Glomerular endothelial cell (primary cell): ENCODE data around the gene OXCT1. TPM values are rescaled to one million over a fixed set of nuclear protein-coding genes. Genes with fewer than 3 reads are reported as not detected.
"Not testable (repeated sequence)": the region's sequence is repeated elsewhere in the genome, so short reads cannot be mapped to it uniquely, and the experiment has no call there.

Experiments used
- DNase-seq: peaks from one replicate; pipeline ENCODE4 v3.0.0-alpha.2; 2011; ENCODE audit warnings: low read depth, low spot score; ENCODE audit errors: extremely low read depth
- total RNA-seq: library from RNA; depleted of rRNA; stranded (reverse); fragments of >200 nt; gene quantifications from 2 replicates; pipeline ENCODE4 v1.2.3, GENCODE V29; 2015

The OXCT1 gene
- total RNA-seq, 1 donor from 2014 or later, result 14.1 TPM

DNA sequence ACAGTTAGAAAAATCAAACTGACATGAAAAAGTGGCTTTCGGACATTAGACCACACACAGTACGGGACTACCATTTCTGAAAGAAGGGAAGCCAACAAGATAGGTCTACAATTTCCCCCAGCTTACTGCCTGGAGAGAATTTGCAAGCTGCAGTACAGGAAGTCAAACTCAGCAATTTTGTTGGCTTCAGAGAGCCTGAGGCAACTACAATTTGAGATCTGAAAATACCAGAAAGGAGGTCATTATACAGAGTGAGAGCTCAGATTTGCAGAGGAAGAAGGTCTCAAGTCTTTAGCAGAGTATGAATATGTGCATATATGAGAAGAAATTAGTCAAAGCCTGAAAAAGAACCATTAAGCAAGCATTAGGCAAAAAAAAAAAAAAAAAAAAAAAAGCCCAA, 83.0 kb downstream of the OXCT1 start:
- no peak for DNase-seq

DNA sequence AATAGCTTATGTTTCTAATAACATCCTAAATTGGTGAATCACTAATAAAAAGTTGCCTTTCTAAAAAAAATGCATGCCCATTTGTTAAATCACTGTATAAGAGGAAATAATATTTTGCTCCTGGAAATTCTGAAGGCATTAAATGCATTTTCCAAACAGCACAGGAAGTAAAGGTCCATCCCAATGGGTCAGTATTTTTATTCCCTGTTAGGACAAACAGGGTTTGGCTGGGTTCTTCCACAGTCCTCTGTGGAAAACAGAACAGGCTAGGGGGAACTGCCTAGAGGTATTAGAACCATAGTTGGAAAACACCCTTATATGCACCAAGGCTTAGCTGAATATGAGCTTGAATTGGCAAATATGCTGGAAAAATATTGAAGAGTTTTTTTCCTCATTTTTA, 85.2 kb downstream of the OXCT1 start:
- no peak for DNase-seq

DNA sequence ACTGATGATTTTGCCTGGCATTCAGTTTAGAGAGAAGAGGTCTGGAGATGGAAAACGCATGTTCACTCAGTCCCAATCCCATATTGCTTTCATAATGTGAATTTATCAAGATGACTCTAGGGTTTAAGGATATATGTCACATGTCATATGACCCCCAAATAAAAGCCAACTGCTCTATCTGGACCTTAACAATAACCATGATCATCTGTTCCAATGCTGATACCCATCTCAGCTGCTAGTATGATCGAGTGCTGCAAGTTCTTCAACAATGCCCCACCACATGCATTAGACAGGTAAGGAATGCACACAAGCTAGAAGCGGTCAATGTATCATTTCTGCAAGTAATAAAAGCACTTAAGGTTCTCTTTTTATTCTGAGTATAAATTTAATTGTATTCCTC, 91.8 kb downstream of the OXCT1 start:
- no peak for DNase-seq

DNA sequence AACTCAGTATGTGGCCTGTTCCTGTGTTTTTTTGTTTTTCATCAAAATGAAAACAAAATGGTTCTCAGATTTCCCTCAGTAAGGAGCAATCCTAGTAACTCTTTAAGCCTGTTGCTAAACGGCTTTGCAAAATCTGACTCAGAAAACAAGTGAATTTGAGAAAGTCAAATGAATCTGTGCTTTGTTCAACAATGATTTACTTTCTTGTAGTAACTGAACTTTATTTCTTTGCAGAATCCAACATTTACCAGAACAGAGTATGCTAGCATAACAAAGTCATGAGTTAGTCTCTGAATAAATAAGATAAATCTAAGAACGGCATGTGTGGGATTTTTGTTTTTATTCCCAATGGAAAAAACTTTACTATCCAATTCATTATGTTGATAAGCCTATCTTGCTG, 93.8 kb downstream of the OXCT1 start:
- DNase-seq, result no peak

DNA sequence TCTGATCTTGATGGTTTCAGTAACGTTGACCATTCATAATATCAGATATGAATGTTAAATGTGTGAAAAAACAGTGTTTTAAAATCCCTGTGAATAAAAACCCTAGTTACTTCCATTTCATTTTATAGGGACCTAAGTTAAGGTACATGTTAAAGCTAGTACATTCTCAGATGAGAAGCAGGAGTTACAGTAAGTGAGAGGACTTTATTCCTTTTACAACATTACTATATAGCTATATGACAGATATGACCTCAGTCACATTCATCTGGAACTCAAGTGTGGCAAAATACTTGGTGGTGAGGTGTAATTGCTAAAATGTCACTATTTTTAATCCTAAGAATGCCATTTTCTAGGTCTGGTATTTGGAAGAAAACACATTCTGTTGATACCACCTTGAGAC, 96.4 kb downstream of the OXCT1 start:
- DNase-seq, result no peak

DNA sequence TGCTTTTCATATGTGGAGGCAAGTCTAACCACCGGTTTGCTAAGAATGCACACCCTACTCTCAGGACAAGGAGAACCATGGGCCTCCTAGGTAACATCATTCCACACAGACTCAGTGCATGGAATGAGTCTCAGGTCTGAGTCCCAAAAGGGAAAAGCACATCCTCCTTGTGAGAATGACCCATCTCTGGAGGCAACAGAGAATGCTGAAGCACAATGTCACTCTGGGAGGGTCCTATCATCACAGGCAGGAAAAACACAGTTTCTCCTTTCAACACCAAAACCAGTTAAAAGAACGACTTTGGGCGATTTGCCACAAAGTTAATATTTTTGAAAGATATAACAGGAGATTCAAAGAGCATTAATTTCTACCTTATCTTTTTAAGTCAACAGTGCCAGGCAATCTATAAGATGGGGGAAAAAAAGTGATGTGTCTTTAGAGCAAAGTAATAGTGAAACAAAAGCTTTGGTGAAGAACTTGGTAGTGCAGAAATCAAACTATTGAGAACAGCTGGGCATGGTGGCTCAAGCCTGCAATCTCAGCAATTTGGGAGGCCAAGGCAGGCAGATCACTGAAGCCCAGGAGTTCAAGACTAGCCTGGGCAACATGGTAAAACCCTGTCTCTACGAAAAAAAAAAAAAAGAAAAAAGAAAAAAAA, 97.3 kb downstream of the OXCT1 start:
- no peak for DNase-seq

DNA sequence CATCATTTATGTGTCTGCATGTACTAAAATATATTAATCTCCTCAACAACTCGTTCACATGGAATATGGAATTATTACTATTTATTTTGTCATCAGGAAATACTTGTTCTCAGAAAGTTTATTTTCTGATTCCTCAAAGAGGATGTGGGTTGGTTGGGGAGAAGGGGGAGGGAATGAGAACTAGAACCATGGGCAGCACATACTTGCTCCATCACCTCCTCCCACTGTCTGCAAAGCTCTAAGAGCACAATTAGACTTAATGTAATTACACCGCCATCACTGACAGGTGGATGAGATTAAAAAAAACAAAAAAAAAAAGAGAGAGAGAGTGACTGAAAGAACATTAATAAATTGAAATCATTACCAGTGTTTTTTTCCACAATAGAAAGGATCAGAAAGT, 98.2 kb downstream of the OXCT1 start:
- no peak for DNase-seq

DNA sequence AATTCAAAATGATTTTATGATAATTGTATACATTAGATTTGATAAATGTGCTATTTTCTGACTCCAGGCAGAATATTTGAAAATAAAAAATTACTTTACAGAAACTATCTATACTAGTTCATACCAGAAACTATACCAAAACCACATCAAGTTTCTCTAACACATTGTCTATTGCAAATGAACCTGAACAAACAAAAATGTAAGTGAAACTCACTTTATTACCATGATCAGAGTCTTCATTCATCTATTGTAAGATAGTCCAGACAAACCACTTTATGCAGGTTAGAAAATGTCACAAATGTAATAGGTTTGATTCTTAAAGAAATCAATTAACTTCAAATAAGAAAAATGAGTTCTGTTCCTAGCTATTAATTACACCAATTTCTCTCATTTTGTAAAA, 99.4 kb downstream of the OXCT1 start:
- DNase-seq, result no peak

DNA sequence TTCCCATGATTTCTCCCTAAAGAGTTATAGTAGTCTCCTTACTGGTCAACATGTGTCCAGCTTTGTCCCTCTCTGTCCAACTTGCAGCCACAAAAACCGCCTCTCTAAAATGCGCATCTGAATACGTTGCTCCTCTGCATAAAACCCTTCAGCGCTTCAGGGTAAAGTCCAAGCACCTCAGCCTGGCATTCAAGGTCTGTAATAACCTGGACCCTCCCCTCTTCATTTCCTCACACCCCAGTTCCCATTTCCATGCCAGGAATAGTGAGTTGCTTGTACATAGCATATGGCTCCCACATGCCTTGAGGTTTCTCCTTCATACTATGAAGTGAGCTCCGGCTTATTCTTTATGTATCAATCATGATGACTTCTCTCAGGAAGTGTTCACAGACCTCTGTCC, 101.5 kb downstream of the OXCT1 start:
- no peak for DNase-seq

DNA sequence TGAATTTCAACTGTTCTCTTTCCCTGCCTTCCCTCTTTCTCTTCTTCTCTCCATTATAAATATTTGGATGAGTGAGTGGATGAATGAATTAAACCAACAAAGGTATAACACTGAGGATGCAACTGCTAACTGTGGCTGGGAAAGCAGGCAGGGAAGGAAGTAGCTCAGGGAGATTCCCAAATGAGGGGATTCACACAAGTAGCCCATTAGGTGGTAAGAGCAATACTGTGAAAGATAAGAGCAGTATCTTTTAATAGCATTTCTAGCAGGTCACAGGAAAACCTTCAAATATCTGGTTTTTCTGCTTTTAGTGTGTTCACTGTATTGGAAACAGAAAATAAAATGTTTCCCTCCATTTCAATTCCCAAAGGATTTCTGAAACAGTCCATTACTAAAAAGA, 105.6 kb downstream of the OXCT1 start:
- no peak for DNase-seq

DNA sequence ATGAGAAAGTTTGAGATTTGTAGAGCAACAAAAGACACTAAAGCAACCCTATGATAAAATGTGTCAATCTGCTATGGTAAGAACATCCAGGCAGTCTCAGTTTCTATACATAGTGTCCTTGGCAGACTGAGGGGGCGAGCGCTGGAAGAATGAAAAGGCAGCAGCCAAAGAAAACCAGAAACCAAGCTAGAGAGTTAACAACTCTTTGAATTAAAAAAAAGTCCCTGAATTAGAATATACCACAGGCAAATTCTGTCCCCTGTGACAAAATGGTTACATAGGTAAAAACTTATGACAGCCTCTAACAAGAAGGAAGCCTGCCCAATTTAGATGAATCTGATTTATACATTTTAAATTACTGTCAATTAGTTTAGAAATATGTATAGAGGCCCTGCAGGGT, 106.7 kb downstream of the OXCT1 start:
- DNase-seq, result no peak

DNA sequence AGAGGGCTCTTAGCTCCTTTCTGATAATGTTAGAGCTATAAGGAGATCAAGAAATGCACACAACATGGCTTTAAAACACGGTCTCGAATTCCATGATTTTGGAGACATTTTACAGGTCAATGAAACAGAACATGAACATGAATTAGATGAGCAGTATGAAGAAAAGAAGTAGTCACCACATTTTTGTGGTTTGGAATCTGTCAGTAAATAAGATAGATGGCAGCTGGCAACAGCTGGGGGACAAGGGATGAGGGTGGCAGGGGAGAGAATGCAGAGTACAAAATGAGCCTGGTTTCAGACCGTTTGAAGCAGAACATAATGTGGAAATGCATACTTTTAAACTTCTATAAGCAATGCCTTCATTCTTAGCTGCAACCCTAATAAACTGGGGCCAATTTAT, 107.1 kb downstream of the OXCT1 start:
- DNase-seq, result no peak

DNA sequence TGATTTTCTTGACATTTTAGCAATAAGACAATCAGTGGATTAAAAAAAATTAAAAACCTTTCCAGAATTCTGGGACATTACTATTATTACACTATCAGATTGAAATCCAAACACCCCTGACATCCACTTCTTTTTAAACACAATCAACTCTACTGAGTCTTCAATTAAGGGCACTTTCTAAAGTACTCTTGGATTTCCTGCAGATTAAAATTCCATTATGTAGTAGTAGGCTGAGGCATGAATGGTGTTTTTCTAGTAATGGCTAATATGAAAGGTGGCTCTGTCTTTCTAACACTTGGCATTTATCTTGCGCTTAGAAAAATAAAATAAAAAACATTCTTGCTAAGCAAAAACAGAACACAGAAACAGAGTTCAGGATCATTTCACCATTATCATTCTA, 107.8 kb downstream of the OXCT1 start:
- no peak for DNase-seq

DNA sequence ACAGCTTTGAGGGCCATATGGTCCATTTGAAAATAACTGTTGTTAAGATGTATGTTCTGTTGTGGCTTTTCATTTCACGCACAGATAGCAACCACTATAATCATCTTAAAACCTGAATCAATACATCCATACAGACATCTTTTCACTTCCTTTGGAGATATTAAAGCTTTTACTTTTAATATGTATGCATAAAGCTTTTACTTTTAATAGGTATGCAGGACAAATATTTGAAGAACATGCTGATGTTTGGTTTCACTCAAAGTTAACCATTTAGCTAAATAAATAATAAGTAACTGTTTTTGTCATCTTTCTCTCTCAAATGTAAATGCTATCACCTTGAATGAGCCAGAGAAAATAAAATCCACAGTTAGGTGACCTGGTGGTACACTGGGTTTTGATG, 108.6 kb downstream of the OXCT1 start:
- DNase-seq, result no peak

DNA sequence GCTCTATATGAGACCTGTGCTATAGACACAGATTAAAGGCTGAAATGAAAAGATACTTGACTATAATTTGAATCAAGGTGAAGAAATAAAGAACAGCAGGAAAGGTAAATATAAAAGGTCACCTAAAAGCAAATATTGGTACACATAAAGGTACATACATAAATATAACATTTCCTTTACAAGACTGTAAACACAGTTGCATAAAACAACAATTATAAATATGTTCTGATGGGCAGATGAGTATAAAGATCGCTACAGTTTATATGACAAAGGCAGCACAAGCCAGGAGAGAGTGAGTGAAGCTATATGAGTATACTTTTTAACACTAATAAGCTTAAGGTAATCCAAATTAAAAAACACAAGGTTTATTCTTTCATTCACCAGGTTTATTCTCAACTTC, 114.5 kb downstream of the OXCT1 start:
- DNase-seq, result no peak

DNA sequence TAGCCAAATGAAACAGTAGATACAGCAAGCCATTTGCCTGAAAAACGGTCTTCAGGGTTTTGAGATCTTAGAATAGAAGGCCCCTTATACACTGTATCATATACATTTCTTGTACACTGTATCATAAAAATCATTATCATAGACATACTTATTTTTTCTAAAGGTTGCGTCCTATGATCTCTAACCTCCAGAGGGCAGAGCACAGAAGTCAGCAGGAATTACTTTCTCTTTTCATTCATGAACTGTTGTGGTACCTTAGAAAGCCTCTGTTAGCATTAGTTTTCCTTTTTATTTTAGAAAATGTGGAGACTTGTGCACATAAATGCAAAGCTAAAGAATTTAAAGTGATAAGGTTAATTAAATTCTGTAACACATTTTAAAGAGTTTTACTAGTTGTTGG, 115.4 kb downstream of the OXCT1 start:
- no peak for DNase-seq

DNA sequence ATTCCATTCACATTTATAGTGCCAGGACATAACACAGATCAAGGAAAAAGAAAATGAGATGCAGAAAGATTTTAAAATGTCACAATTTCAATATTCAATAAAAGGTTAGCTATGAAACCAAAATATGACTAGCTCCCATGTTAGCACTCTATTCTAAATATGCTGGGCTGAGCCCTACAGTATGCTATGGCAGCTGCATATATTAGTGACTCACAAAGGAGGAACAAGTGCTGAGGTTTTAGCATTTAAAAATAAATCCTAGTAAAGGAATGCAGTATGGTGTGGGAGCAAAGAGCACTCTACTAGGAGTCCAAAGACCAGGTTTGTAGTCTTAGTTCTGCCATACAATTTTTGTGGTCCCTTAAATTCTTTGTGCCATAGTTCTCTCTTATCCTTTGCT, 118.4 kb downstream of the OXCT1 start:
- DNase-seq, result no peak

DNA sequence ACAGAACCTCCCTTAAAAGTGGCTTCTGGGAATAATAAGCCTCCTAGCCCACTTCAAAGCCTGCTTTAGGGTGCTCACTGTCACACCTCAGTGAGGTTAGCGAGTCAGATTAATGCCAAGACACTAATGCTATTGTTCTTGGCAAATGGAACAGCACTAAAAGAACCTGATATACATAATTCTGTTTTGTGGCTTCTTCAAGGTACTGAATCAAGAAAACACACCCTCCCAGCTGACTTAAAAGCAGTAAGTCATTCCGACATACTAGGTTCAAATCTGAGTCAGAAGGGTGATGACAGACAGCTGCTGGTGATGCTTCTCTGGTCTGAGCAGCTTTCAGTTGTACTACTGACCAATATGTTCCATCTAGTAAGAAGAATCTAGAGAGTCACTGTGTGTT, 121.6 kb downstream of the OXCT1 start:
- DNase-seq, result no peak

DNA sequence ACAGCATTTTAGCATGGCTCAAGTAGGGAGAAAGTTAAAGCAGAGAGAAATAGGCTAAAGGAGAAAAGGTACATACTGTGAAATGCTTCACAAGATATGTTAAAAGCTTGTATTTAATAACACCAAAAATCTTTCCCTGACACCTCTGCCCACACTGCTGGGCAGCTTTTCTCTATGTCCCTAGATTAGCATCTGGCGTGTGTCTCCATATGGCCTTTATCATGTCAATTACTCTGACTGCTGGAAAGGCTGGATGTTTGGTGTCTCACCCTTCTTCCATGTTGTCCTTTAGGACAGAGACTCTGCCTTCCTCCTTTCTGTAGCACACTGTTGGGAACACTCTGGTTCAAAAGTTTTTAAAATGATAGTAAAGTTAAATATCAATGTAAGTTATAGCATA, 122.5 kb downstream of the OXCT1 start:
- no peak for DNase-seq

DNA sequence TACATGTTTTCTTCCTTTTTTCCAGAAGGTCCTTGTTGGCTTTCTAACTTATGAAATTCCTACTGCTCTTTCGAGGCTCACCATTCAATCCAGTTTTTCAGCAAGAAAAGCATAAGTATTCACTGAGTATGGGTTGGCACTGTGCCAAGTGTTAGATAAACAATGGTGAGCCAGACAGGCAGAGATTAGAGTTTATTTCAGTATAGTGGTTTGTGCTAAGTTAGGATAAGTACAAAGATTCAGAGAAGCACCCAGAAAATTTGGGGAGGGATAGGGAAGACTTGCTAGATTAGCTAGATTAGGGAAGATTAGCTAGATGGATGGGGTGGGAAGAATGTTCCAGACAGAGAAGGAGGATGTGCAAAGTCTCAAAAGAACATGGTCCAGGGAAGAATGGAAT, 122.9 kb downstream of the OXCT1 start:
- peak; percentile 47 for DNase-seq

DNA sequence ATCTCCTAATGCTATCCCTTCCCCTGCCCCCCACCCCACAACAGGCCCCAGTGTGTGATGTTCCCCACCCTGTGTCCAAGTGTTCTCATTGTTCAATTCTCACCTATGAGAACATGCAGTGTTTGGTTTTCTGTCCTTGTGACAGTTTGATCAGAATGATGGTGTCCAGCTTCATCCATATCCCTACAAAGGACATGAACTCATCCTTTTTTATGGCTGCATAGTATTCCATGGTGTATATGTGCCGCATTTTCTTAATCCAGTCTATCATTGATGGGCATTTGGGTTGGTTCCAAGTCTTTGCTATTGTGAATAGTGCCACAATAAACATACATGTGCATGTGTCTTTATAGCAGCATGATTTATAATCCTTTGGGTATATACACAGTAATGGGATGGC, 127.6 kb downstream of the OXCT1 start:
- DNase-seq, result not testable (repeated sequence)

DNA sequence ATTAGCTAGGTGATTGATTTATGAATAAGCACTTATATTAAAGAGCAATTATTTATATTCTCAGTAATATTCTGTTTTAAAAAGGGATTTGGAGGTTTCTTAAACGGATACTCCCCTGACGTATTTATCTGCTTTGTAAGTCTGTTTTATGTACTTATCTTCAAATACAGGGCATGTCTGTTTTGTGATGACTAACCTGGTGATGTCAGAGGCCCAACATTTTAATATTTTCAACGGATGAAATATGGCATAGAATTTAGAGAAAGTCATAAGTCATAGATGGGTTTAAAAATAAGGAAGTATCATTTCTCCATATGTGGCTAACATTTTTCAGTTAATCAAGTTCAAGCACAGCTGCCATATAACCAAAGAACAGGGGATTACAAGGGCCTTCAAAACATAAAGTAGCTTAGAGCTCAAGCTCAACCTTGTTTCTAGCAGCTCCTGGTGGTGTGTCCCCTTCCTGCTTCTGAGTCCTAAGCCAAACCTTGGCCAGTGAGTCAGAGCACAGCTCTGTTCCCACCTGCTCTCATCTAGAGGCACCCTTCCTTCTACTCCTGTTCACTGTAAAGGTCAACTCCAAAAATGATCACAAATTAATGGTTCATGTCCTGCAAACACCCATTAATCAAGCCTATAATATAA, 131.4 kb downstream of the OXCT1 start:
- DNase-seq, result no peak

DNA sequence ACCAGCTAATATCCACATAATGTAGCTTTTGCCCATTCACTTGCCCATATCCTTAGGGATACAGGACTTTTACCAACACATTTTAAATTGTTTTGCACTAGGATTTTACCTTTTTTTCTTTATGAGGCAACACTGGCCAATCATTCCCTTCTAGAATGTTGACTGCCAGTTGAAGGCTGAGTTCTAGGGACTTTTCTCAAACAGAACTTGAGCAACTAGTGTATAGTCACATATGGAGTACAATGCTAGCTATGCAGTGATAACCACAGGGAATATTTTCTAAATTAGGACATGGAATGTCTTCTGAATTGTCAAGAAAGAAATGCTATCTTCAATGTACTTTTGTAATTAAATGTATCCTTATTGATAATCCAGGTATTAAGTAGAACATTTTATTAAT, 133.6 kb downstream of the OXCT1 start:
- DNase-seq, result no peak
